Colonic mucosa (tissue), 4 donors: ENCODE measurements around the gene OR5L2. TPM values are rescaled to one million over a fixed set of nuclear protein-coding genes. Genes with fewer than 3 reads are reported as not detected.
"Not testable (repeated sequence)": the region's sequence is repeated elsewhere in the genome, so short reads cannot be mapped to it uniquely, and the experiment has no call there.

Experiments
- DNase-seq: peaks from one replicate; pipeline ENCODE4 v3.0.0-alpha.2; 2020
- H3K27ac ChIP-seq: fragments of 200-600 bp; one replicate; pipeline ENCODE4 v1.8.0; 2021
- H3K27me3 ChIP-seq: fragments of 200-600 bp; one replicate; pipeline ENCODE4 v1.8.0; 2021
- H3K36me3 ChIP-seq: fragments of 200-600 bp; one replicate; pipeline ENCODE4 v1.8.0; 2021
- H3K4me1 ChIP-seq: fragments of 200-600 bp; one replicate; pipeline ENCODE4 v1.8.0; 2021; ENCODE audit warnings: mild to moderate bottlenecking
- H3K4me3 ChIP-seq: fragments of 200-600 bp; one replicate; pipeline ENCODE4 v1.8.0; 2021
- H3K9ac ChIP-seq, 2 donors: one replicate each; pipeline ENCODE4 v1.7.0; 2013; ENCODE audit warnings: control low read depth in 2 of 2, low read depth in 2 of 2, low read length in 2 of 2
- H3K9me3 ChIP-seq: fragments of 200-600 bp; one replicate; pipeline ENCODE4 v1.8.0; 2021
- intact Hi-C: fragments of 100-400 bp; cut with DNase I; formaldehyde crosslinking; loops from one replicate; pipeline ENCODE4 v1.14.1; 2022
- total RNA-seq, 2 donors: library from RNA; stranded (reverse); fragmentation: NEBNext Ultra II Directional in 1 of 2; extraction: Animal tissue kit (Norgen Biotek cat#: 25700) in 1 of 2; gene quantifications; one replicate each; pipeline ENCODE4 v1.2.1, GENCODE V29; 2021
- TF ChIP-seq, protein P1 (sequence below): fragments of 200-600 bp; IDR thresholded peaks from one replicate; pipeline ENCODE4 v1.8.0; 2022; ENCODE audit warnings: antibody characterized with exemption, mild to moderate bottlenecking
- donor health status: healthy.
- donor health status: DM: no; HTN: no; CAD: no.
- donor health status: DM: no; HTN: no; CAD: no.

The OR5L2 gene
- total RNA-seq, 2 donors from 2014 or later, result not detected

DNA sequence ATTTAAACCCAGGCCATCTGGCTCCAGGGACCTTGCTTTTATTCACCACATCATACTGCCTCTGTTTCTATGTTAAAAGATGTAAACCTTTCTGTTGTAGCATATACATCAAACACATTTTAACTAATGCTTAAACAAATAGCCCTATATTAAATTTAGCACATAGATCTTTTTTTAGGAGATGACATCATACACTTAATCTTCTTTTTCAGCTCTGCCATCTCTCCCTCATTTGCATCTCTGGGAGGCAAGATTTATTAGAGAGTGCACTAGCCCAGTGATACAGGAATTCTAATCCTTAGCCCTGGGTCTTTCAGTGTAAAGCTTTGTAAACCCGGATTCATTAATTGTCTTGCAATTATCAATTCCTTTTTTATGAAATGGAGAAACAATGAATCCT is 25.1 kb downstream of the OR5L2 start:
- intact Hi-C loops, result no loop called here
- TF ChIP-seq, protein P1, sequence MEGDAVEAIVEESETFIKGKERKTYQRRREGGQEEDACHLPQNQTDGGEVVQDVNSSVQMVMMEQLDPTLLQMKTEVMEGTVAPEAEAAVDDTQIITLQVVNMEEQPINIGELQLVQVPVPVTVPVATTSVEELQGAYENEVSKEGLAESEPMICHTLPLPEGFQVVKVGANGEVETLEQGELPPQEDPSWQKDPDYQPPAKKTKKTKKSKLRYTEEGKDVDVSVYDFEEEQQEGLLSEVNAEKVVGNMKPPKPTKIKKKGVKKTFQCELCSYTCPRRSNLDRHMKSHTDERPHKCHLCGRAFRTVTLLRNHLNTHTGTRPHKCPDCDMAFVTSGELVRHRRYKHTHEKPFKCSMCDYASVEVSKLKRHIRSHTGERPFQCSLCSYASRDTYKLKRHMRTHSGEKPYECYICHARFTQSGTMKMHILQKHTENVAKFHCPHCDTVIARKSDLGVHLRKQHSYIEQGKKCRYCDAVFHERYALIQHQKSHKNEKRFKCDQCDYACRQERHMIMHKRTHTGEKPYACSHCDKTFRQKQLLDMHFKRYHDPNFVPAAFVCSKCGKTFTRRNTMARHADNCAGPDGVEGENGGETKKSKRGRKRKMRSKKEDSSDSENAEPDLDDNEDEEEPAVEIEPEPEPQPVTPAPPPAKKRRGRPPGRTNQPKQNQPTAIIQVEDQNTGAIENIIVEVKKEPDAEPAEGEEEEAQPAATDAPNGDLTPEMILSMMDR, result no peak
- H3K9ac ChIP-seq, result no peak overlapping the region
- no peak overlapping the region for H3K4me3 ChIP-seq
- H3K27me3 ChIP-seq, result no peaks in the 10 kb centered on the region
- H3K36me3 ChIP-seq, result no peaks in the 10 kb centered on the region
- no peak overlapping the region for H3K27ac ChIP-seq
- DNase-seq, result no peak
- H3K4me1 ChIP-seq, result no peaks in the 10 kb centered on the region
- no peaks in the 10 kb centered on the region for H3K9me3 ChIP-seq

DNA sequence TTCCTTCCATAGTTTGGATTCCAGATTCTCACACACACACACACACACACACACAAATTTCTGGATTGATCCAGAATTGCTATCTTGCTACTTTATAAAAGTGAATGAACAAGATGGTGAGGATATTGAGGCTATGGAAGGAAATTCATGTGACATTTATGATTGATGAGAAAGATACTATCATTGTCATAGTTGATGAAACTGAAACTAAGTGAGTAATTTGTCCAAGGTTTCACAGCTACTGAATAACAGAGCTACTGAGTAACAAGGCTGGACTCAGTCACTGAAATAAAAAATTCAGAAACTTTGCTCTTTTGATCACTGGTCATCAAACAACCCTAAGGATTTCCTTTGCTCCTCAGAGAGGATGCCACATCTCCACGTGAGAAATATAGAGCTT is 27.7 kb downstream of the OR5L2 start:
- Histone ChIP-seq H3K4me3 (no peak overlapping the region), H3K27ac (no peak overlapping the region), H3K4me1 (no peaks in the 10 kb centered on the region), H3K9ac (no peak overlapping the region), H3K36me3 (no peaks in the 10 kb centered on the region), H3K9me3 (no peaks in the 10 kb centered on the region), H3K27me3 (no peaks in the 10 kb centered on the region)
- DNase-seq, result no peak
- TF ChIP-seq, protein P1, result no peak
- intact Hi-C loops, result no loop called here

DNA sequence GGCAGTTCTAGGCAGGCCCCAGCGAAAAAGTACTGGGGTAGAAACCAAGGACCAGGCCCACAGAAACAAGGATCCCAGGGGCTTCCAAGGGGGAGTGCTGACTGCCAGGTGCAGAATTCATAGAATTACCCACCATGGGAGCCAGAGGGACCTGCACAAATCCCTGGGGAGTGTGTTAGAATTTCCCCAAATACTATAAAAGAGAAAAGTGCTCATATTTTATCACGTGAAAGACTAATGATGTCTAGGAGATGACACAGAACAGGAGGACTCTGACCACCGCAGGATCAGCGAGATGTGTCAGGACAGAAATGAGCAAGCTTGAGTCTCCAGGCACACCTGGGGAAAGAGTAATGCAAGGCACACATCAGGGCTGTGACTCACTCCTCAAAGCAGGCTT is 40.3 kb downstream of the OR5L2 start:
- H3K36me3 ChIP-seq, intact Hi-C loops, H3K27ac ChIP-seq, H3K4me3 ChIP-seq, DNase-seq, H3K4me1 ChIP-seq, H3K9me3 ChIP-seq, H3K9ac ChIP-seq, H3K27me3 ChIP-seq: not testable (repeated sequence)

DNA sequence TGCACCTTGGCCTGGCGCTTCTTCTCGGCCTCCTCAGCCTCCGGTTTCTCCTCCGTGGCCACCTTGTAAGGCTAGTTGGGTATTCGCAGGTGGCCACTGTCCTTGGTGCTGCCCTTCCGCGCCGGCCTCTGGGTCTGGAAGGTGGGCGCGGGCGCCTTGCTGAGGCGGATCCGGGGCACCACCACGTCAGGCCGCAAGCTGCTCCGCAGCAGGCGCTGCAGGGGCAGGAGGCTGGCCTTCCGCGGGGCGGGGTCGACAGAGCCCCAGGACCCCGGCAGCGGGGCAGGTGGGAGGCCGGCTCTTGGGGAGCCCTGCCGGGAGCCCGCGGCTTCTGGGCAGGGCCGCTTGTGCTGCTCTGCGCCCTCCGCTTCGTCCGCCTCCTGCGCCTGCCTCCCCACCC is 45.7 kb downstream of the OR5L2 start:
- intact Hi-C loops, H3K9me3 ChIP-seq, DNase-seq, H3K9ac ChIP-seq, H3K27me3 ChIP-seq, H3K27ac ChIP-seq, H3K36me3 ChIP-seq, H3K4me1 ChIP-seq: not testable (repeated sequence)
- H3K4me3 ChIP-seq, result peak overlapping the region; percentile 30

DNA sequence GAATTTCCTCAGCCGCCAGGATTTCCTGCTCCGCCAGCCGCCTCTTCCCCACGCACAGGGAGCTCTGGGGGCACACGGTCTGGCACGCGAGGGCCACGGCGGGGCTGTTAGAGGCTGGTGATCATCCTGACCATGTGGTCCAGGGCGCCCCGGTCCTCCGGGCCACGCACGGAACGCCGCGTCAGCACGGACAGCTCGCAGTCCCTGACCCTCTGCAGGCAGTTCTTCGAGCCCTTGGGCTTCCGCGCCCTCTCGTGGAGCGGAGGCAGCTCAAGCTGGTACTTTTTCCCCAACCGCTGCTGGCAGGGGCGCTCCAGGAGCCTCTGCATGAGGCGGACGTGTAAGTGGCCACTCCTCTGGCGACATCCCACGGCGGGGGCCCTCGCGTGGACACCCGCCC is 46.1 kb downstream of the OR5L2 start:
- intact Hi-C loops, H3K9me3 ChIP-seq, H3K27me3 ChIP-seq, H3K27ac ChIP-seq, H3K36me3 ChIP-seq, H3K9ac ChIP-seq, H3K4me1 ChIP-seq: not testable (repeated sequence)
- DNase-seq, result peak; percentile 25
- H3K4me3 ChIP-seq, result peak overlapping the region; percentile 30

Other genes starting within 250 kb of the OR5L2 start
- not detected for gene OR4C11, start 219.6 kb upstream of the OR5L2 start, total RNA-seq
- gene OR4P4, start 192.1 kb upstream of the OR5L2 start, total RNA-seq, result not detected
- gene OR4S2, start 178.9 kb upstream of the OR5L2 start, total RNA-seq, result not detected
- not detected for gene OR4C6, start 165.0 kb upstream of the OR5L2 start, total RNA-seq
- gene OR5D13, start 53.8 kb upstream of the OR5L2 start, total RNA-seq, result not detected
- gene OR5D14, start 31.7 kb upstream of the OR5L2 start, total RNA-seq, result not detected
- gene OR5L1, start 15.9 kb upstream of the OR5L2 start, total RNA-seq, result not detected
- gene OR5D18, start 7.6 kb upstream of the OR5L2 start, total RNA-seq, result not detected
- not detected for gene OR5D16, start 11.5 kb downstream of the OR5L2 start, total RNA-seq
- not detected for gene TRIM51, start 56.1 kb downstream of the OR5L2 start, total RNA-seq
- gene OR5W2, start 87.4 kb downstream of the OR5L2 start, total RNA-seq, result not detected
- not detected for gene OR5I1, start 109.2 kb downstream of the OR5L2 start, total RNA-seq
- gene OR10AG1, start 142.7 kb downstream of the OR5L2 start, total RNA-seq, result not detected
- not detected for gene OR5F1, start 167.4 kb downstream of the OR5L2 start, total RNA-seq
- gene OR5AS1, start 200.4 kb downstream of the OR5L2 start, total RNA-seq, result not detected